Measurements from ENCODE around the gene EMC9.

Gene EMC9

DNA sequence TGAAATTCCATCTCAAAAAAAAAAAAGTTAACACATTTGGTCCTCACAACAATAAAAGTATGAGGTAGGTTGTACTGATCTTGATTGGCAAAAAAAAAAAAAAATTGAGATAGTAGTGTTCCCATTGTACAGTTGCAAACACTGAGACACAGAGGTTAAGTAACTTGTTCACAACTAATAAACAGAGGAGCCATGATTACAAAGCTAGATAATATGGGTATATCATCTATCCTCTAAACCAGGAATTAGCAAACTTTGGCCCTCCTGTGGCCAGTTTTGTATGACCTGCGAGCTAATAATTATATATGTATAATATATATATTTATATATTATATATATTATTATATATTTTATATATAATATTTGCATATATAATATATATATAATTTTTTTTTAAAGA is 7.7 kb downstream of the EMC9 start:
- no peak for DNase-seq (ENCODE audit: insufficient read length, low spot score)
- no peak for FAIRE-seq

DNA sequence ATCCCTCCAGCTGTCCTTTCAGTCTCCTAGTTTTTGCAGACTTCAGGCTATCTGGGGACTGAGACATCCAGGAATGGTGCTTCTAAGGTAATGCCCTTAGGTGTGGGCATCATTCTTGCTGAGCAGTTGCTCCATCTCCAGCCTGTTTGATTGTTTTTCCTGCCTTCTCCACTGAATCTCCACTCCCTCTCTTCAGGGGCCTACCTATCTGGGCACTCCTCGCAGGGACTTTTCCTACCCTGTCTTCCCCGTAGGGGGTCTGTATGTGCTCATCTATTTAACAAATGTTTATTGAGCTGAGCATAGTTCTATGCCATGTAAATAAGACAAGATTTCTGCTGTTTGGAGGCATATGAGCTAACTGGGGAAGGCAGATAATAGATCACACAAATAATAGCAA is 8.4 kb downstream of the EMC9 start:
- FAIRE-seq (no peak), DNase-seq (ENCODE audit: insufficient read length, low spot score) (no peak)

DNA sequence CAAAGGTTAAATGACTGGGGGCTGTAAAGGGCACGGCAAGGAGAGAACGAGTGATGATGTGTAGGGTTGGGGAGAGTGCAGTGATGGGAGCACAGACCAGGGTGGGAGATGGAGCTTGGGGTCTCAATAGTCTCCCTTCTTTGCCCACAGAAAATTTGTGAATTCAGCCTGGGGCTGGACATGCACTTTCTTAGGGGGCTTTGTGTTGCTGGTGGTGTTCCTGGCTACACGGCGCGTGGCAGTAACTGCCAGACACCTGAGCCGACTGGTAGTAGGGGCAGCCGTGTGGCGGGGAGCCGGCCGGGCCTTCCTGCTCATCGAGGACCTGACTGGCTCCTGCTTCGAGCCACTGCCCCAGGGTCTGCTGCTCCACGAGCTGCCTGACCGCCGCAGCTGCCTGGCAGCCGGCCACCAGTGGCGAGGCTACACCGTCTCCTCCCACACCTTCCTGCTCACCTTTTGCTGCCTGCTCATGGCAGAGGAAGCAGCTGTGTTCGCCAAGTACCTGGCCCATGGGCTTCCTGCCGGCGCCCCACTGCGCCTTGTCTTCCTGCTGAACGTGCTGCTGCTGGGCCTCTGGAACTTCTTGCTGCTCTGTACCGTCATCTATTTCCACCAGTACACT is 9.2 kb downstream of the EMC9 start:
- DNase-seq (ENCODE audit: insufficient read length, low spot score) (no peak), FAIRE-seq (no peak)

DNA sequence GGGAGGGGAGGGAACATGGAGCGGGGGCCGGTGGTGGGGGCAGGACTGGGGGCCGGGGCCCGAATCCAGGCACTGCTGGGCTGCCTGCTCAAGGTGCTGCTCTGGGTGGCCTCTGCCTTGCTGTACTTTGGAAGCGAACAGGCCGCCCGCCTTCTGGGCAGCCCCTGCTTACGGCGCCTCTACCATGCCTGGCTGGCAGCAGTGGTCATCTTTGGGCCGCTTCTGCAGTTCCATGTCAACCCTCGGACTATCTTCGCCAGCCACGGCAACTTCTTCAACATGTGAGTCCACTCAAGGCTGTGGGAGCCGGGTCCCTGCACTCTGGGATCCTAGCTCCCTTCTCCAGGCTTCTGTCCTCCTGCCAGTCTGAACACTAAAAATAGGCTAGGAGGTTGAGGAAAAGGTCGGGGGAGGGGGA is 9.8 kb downstream of the EMC9 start:
- FAIRE-seq (no peak), DNase-seq (ENCODE audit: insufficient read length, low spot score) (no peak)

DNA sequence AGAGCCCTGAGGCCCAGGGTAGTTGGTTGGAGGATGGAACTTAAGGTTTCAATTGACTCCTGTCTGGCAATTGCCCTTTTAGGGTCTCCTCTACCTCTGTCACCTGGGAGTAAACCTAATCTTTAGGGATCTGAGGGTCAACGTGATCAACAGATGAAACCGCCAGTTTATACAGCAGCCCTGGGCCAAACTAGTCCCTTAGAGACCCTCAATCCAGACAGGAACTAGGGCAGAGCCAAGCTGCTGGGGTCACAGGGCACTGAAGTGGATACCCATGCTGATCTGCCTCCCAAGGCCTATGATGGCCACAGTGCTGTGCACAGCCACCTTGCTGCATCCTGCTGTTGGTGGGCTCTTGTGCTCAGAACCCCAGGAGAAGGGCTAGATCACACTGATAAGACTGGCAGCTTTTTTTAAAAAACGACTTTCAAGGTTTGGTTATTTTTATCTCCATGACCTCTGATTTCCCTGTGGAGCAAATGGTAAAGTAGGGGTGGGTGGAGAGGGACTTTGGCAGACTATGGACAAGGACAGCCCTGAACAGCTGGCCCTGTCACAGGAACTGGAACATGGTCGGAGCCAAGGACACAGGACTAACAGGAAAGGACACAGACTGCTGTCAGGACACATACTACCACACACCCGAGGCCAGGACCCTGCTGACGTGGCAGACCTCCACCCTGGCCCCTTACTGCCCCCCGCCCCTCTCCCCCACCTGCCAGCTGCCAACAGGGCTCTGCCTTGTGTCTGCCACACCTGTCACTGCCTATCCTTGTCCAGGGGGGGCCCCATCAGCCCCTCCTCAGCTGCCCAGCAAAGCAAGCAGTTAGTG is 10.5 kb downstream of the EMC9 start:
- no peak for FAIRE-seq
- DNase-seq (ENCODE audit: insufficient read length, low spot score), result no peak

DNA sequence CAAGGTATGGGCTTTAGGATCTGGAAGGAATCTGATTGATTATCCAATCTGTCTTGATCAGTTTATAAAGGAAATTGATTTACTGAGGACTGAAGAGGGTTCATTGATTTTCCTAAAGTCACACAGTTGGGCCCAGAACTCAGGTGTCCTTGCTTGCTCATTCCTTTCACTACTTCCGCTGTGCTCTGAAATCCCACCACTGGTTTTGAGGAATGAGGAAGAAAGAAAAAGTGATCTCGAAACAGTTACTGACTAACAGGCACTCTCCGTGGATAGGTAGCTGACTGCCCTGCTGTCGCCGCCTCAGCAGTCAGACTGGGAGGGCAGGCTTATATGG is 11.0 kb downstream of the EMC9 start, which contains the start of gene FITM1:
FITM1 (plus strand) TSS at position 280 of the 337 bp plus-strand sequence. CDS start 905 bp downstream, outside the sequence.
- DNase-seq (ENCODE audit: insufficient read length, low spot score), result no peak
- FAIRE-seq, result no peak

DNA sequence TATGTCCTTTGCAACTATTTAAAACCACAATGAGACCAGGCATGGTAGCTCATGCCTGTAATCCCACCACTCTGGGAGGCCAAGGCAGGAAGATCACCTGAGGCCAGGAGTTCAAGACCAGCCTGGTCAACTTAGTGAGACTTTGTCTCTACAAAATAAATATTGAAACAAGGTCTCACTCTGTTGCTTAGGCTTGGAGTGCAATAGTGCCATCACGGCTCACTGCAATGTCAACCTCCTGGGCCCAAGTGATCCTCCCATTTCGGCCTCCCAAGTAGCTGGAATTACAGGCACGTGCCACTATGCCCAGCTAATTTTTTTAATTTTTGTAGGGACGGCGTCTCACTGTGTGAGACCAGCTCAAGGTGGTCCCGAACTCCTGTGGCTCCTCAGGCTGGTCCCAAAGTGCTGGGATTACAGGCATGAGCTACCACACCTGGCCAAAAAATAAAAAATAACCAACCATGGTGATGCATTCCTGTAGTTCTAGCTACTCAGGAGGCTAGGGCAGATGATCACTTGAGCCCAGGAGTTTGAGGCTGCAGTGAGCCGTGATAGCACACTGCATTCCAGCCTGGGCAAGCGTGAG is 11.9 kb downstream of the EMC9 start:
- FAIRE-seq (no peak), DNase-seq (ENCODE audit: insufficient read length, low spot score) (no peak)

DNA sequence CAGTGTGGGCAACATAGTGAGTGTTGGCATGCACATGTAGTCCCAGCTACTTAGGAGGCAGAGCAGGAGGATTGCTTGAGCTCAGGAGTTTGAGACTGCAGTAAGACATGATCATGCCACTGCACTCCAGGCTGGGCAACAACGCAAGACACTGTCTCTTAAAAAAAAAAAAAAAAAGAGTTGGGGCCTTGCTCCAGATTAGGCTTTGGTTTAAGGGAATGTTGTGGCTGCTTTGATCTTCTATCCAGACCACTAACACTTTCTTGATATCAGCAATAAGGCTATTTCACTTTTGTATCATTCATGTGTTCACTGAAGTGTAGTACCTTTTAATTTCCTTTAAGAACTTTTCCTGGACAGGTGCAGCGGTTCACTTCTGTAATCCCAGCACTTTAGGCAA is 13.7 kb downstream of the EMC9 start:
- no peak for DNase-seq (ENCODE audit: insufficient read length, low spot score)
- no peak for FAIRE-seq

DNA sequence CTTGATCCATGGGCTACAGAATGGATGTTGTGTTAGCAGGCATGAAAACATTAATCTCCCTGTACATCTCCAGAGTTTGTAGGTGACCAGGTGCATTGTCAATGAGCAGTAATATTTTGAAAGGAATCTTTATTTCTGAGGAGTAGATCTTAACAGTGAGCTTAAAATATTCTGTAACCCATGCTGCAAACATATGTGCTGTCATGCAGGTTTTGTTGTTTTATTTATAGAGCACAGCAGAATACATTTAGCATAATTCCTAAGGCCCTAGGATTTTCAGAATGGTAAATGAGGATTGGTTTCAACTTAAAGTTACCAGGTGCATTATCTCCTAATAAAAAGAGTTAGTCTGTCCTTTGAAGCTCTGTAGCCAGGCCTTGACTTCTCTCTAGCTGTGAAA is 14.5 kb downstream of the EMC9 start:
- no peak for DNase-seq (ENCODE audit: insufficient read length, low spot score)
- no peak for FAIRE-seq

DNA sequence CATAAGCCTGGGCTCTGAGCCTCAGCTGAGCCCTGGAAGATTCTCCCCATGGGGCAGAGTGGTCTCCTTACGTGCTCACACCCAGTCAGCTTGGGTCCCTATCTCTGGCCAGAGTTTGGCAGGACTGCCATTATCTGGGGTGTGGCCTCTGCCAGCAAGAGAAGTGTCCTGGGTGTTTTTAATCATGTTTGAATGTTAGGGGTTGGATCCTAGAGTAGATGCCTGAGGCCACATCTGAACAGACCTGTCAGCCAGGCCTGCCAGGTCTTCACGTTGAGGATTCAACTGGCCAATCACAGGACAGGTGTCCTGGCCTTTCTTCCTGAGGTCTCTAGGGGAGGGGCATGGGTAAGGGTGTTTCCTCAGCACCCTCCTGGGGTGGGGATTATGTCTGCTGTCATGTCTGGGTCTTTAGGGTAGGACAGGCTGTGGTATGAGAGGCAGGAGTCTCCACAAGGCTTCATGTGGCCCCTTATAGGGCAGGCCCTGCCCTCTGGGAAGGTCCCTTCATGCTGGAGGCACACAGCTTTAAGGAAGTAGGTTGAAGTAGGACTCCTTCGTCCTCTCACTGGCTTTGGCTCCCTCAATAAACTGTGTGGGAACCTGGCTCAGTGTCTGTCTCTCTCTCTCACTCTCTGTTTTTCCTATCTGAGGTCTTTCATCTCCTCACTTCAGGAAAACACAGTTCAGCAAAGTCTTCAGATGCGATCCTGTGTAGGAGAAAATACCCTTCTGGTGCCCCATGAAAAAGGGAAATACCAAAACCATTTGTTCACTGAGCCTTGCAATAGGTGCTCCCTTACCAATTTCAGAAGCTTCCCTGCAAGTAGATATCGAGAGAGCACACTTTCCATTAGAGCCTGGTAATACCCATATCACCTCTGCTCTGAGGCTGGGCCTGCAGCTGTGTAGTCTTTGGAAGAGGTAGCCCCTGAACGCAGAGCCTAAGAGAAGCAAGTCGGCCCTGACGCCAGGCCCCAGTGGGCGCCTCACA is 17.7 kb downstream of the EMC9 start:
- FAIRE-seq, result no peak
- no peak for DNase-seq (ENCODE audit: insufficient read length, low spot score)

DNA sequence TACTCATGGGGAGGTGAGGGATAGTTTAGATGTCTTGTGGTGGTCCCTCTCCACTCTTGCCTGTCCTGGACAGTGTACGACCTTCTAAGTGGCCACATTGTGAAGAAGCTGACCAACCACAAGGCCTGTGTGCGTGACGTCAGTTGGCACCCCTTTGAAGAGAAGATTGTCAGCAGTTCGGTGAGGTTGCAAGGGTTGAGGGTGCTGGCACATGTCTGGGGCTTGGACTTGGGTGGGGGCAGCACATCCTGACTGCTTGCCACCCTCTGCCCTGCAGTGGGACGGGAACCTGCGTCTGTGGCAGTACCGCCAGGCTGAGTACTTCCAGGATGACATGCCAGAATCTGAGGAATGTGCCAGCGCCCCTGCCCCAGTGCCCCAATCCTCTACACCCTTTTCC is 18.5 kb downstream of the EMC9 start:
- DNase-seq (ENCODE audit: insufficient read length, low spot score) (no peak), FAIRE-seq (no peak)

DNA sequence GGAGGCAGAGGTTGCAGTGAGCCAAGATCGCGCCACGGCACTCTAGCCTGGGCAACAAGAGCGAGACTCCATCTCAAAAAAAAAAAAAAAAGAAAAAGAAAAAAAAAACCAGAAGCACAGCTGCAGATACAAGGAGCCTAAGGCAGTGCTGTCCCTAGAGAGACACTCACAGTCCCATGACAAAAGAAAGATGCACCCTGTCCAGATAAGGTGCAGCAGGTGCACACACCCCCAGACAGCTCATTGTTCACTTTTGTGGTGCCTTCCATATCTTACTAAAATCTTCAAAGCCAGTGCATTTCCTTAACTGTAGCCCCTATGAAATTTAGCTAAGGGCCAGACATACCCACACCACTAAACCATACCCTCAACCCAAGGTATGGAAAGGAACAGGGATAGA is 19.0 kb downstream of the EMC9 start:
- DNase-seq (ENCODE audit: insufficient read length, low spot score), result no peak
- FAIRE-seq, result no peak

DNA sequence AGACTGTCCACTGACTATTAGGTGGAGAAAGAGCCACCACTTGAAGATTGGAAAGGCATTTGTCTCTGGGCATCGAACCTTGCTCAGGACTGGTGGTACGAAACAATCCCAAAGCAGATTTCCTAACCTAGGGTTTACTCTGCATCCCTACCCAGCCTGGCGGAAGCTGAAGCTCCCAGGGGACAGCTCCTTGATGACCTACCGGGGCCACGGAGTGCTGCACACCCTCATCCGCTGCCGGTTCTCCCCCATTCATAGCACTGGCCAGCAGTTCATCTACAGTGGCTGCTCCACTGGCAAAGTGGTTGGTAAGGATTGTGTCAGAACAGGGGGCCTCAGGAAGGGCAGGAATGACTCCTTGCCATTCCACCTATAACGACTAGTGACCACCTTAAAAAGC is 20.2 kb downstream of the EMC9 start:
- FAIRE-seq (no peak), DNase-seq (ENCODE audit: insufficient read length, low spot score) (no peak)

DNA sequence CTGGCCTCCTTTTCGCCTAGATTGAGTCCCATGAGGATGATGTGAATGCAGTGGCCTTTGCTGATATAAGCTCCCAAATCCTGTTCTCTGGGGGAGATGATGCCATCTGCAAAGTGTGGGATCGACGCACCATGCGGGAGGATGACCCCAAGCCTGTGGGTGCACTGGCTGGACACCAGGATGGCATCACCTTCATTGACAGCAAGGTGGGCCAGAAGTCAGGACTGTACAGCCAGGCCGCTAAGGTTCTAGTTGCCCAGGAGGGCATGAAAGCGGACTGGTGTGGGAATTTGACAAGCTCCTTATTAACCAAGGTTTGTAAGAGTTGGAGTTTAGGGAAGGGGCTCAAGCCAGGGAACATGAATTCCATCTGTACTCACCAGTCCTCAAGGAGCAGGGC is 21.7 kb downstream of the EMC9 start:
- FAIRE-seq (no peak), DNase-seq (ENCODE audit: insufficient read length, low spot score) (no peak)

DNA sequence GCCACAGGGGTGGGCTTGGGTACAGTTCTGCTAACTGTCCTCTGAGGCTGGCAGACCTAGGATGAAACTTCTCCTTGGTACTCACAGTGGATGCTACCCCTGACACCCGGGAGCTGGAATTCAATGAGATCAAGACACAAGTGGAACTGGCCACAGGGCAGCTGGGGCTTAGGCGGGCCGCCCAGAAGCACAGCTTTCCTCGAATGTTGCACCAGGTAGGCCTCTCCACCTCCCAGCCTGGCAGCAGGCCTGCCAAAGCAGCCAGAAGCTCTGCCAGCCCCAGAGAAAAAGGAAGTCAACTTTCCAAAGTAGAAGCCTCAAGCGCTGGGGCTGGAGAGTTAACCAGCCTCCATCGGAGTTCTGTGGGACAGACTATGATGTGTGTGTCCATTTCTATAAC is 24.2 kb downstream of the EMC9 start:
- no peak for DNase-seq (ENCODE audit: insufficient read length, low spot score)
- no peak for FAIRE-seq

DNA sequence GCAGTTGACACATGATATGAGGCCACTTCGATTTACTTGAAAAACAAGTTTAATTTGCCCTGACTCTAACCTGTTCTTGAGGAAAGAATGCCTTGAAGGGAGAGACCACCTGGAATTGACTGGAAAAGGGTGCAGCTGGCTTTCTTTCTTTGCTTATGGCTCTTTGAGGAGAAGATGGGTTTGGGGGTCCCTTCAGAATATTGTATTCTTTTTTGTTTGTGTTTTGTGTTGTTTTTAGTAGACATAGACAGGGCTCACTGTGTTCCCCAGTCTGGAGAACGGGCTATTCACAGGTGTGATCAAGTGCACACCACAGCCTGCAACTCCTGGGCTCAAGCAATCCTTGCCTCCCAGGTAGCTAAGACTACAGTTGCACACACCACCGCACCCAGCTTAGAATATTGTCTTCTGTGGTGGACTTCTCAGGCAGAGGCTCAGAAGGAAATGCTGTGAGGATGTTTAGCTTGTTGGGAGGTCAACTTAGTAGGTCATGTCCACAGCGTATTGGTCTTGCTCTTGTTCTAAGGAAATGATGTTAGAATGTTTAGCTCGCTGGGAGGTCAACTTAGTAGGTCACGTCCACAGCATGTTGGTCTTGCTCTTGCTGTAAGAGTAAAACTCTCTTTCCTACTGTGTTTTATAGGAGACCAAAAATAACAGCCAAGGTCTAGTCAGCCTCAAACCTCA is 25.1 kb downstream of the EMC9 start:
- FAIRE-seq (no peak), DNase-seq (ENCODE audit: insufficient read length, low spot score) (no peak)

DNA sequence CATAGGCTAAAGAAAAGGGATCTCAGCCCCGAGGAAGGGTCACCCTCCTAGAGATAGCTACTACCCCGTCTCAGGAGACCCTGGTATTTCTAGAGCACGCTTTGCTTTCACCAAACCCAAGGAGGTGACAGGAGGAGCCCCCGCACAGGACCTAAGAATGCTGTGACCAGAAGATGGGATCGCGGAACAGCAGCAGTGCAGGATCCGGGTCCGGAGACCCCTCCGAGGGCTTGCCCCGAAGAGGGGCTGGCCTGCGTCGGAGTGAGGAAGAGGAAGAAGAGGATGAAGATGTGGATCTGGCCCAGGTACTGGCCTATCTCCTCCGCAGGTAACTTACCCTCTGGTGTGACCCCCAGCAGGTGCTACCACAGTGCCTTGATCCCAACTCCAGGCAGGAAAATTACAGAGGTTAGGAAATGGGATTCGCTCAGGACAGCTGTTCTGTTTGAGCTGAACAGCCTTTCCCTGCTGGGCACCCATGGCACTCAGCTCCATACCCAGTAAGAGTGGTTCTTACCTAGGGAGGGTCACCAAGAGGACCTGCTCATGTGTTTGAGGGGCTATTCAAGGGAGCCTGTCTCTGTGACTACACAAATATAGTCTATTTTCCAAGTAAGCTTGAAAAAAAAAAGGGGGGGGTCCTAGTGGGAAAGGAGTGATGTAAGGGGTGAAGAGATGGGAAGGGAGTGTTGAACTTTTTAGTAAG is 25.8 kb downstream of the EMC9 start:
- DNase-seq (ENCODE audit: insufficient read length, low spot score) (no peak), FAIRE-seq (no peak)

DNA sequence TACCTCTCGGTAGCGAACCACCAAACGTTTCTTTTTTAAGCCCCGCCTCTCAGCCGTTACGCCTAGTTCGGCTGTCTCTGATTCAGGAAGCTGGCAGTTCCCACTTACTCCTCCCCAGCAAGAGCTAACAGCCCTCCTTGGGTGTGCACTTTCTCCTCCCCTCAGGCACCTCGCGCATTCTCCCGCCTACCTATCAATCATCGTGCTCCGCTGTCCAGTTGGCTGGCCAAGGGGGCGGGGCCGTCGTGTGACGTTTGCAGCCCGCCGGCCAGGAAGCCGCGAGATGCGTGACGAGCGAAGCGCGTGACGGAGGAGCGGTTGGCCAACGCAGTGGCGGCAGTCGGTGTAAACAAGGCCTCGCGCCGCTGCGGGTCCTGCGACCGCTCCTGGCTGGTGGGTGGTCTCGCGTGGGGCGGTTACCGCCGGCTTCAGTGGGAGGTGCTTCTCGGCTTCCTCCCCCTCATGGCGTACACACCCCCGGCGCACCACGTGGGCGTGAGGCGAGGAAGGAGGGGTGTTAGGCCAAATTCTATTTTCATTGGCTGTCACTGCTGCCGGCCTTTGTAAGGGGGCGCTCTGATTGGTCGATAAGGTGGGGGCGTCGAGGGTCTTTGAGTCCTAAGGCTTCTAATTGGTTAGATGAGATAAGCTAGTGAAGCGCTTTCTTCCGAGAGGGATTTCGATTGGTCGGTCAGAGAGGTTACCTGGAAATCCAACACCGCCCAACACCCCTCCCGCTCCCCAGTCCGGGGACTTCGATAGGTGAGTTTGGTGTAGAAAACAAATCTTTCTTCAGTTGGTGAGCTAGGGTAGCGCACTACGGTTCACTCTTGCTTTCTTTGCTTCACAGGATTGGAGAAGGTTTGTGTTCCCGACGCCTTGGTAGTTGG is 26.6 kb downstream of the EMC9 start, which contains the start of the genes DCAF11 and NRL:
DCAF11 (plus strand) TSS at position 246 of the 890 bp plus-strand sequence. CDS start 818 bp downstream, outside the sequence.
NRL (minus strand) TSS at position 418 of the 890 bp plus-strand sequence. CDS start 32,101 bp downstream, outside the sequence.
- peak; percentile 98 for FAIRE-seq

More for the DNA sequence above, 26.6 kb downstream of the EMC9 start, which contains the start of the genes DCAF11 and NRL:
- DNase-seq (ENCODE audit: insufficient read length, low spot score), result peak; percentile 89
